ENCODE data around the gene ARID5B.

Gene ARID5B

GRCh38 chr10:61998937-61999336 is 97.4 kb downstream of the ARID5B start:
- H3K4me3 ChIP-seq (ENCODE audit: low read depth, low read length) = no peak overlapping the region
- no peak for DNase-seq (ENCODE audit: low read depth, low spot score)
- POLR2A ChIA-PET = no interaction called here
- CTCF ChIA-PET = no interaction called here
- TF ChIP-seq, protein P1, sequence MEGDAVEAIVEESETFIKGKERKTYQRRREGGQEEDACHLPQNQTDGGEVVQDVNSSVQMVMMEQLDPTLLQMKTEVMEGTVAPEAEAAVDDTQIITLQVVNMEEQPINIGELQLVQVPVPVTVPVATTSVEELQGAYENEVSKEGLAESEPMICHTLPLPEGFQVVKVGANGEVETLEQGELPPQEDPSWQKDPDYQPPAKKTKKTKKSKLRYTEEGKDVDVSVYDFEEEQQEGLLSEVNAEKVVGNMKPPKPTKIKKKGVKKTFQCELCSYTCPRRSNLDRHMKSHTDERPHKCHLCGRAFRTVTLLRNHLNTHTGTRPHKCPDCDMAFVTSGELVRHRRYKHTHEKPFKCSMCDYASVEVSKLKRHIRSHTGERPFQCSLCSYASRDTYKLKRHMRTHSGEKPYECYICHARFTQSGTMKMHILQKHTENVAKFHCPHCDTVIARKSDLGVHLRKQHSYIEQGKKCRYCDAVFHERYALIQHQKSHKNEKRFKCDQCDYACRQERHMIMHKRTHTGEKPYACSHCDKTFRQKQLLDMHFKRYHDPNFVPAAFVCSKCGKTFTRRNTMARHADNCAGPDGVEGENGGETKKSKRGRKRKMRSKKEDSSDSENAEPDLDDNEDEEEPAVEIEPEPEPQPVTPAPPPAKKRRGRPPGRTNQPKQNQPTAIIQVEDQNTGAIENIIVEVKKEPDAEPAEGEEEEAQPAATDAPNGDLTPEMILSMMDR (IDR thresholded peaks at IDR 0.05; ENCODE audit: insufficient read depth, low read length, missing control alignments) = no peak

DNA sequence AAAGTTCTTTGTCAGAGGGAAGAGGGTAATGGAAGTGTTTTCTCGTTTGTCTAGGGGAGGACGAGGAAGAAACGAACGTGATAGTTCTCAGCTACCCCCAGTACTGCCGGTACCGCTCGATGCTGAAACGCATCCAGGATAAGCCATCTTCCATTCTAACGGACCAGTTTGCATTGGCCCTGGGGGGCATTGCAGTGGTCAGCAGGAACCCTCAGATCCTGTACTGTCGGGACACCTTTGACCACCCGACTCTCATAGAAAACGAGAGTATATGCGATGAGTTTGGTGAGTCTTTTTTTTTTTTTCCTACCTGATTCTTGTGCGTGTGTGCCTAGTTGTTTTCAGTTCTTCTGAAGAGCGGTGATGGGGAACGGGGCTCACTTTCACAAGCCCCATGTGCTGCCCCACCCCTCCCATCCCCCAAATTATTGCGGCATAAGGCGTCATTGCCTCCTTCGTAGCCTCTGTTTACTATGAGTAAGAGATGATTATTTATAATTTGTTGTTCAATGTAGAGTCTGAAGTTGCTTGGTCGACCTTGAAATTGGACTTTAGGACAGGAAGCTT is 98.6 kb downstream of the ARID5B start:
- CTCF ChIA-PET = no interaction called here
- no peak for DNase-seq (ENCODE audit: low read depth, low spot score)
- H3K4me3 ChIP-seq (ENCODE audit: low read depth, low read length) = no peak overlapping the region
- POLR2A ChIA-PET = no interaction called here
- TF ChIP-seq, protein P1 (IDR thresholded peaks at IDR 0.05; ENCODE audit: insufficient read depth, low read length, missing control alignments) = no peak

GRCh38 chr10:62000726-62001125 is 99.2 kb downstream of the ARID5B start:
- TF ChIP-seq, protein P1 (IDR thresholded peaks at IDR 0.05; ENCODE audit: insufficient read depth, low read length, missing control alignments) = no peak
- H3K4me3 ChIP-seq (ENCODE audit: low read depth, low read length) = no peak overlapping the region
- POLR2A ChIA-PET = no interaction called here
- CTCF ChIA-PET = no interaction called here
- DNase-seq (ENCODE audit: low read depth, low spot score) = no peak

GRCh38 chr10:62001898-62002297 is 100.4 kb downstream of the ARID5B start:
- TF ChIP-seq, protein P1 (IDR thresholded peaks at IDR 0.05; ENCODE audit: insufficient read depth, low read length, missing control alignments) = no peak
- ChIA-PET CTCF (interaction anchor here (1.2 kb wide), 1 partner anchor 32 kb away, joined by 3 read pairs; no protein-coding TSS in a partner anchor), POLR2A (interaction anchor here (0.6 kb wide), 1 partner anchor 35 kb away, joined by 3 read pairs; no protein-coding TSS in a partner anchor)
- H3K4me3 ChIP-seq (ENCODE audit: low read depth, low read length) = no peak overlapping the region
- DNase-seq (ENCODE audit: low read depth, low spot score) = no peak

GRCh38 chr10:62002753-62003152 is 101.3 kb downstream of the ARID5B start:
- ChIA-PET POLR2A (no interaction called here), CTCF (interaction anchor here (1.2 kb wide), 1 partner anchor 32 kb away, joined by 3 read pairs; no protein-coding TSS in a partner anchor)
- no peak for DNase-seq (ENCODE audit: low read depth, low spot score)
- TF ChIP-seq, protein P1 (IDR thresholded peaks at IDR 0.05; ENCODE audit: insufficient read depth, low read length, missing control alignments) = no peak
- H3K4me3 ChIP-seq (ENCODE audit: low read depth, low read length) = no peak overlapping the region

GRCh38 chr10:62004042-62004441 is 102.5 kb downstream of the ARID5B start:
- TF ChIP-seq, protein P1 (IDR thresholded peaks at IDR 0.05; ENCODE audit: insufficient read depth, low read length, missing control alignments) = no peak
- DNase-seq (ENCODE audit: low read depth, low spot score) = no peak
- H3K4me3 ChIP-seq (ENCODE audit: low read depth, low read length) = no peak overlapping the region
- ChIA-PET POLR2A (no interaction called here), CTCF (interaction anchor here (0.9 to 1.2 kb wide), 5 partner anchors 8 to 108 kb away, joined by 3 to 4 read pairs (median 3); no protein-coding TSS in a partner anchor)
